HepG2 (cell line): ENCODE measurements around the gene NUCB1. TPM values are rescaled to one million over a fixed set of nuclear protein-coding genes. Genes with fewer than 3 reads are reported as not detected.

Experiments used
- ADNP ChIP-seq: sonication (generic); formaldehyde crosslinking; IDR thresholded peaks from 2 replicates; pipeline ENCODE4 v1.4.0; 2020; ENCODE audit warnings: missing genetic modification reagents
- AHR ChIP-seq: IDR thresholded peaks from 2 replicates; pipeline ENCODE4 v1.6.1; 2018; ENCODE audit warnings: missing genetic modification reagents, missing compliant biosample characterization
- ARNTL ChIP-seq: sonication (generic); formaldehyde crosslinking; IDR thresholded peaks from 2 replicates; pipeline ENCODE4 v1.4.0; 2020; ENCODE audit warnings: mild to moderate bottlenecking, missing genetic modification reagents
- BRCA1 ChIP-seq: sonication (generic); formaldehyde crosslinking; IDR thresholded peaks from 2 replicates; pipeline ENCODE4 v1.4.0; 2020; ENCODE audit warnings: missing genetic modification reagents
- GATAD1 ChIP-seq: IDR thresholded peaks from 2 replicates; pipeline ENCODE4 v1.6.1; 2016; ENCODE audit warnings: missing genetic modification reagents, missing compliant biosample characterization
- GATAD2A ChIP-seq: IDR thresholded peaks from 2 replicates; pipeline ENCODE4 v1.6.1; 2016
- GLI4 ChIP-seq: sonication (generic); formaldehyde crosslinking; IDR thresholded peaks from 2 replicates; pipeline ENCODE4 v1.5.1; 2020; ENCODE audit warnings: missing genetic modification reagents, mild to moderate bottlenecking, moderate library complexity, borderline replicate concordance
- HMGA1 ChIP-seq: sonication (generic); formaldehyde crosslinking; conservative IDR thresholded peaks from 2 replicates; pipeline ENCODE4 v1.4.0; 2020; ENCODE audit warnings: missing genetic modification reagents
- MXD4 ChIP-seq: IDR thresholded peaks from 2 replicates; pipeline ENCODE4 v1.6.1; 2016; ENCODE audit warnings: mild to moderate bottlenecking, missing biosample characterization, missing genetic modification reagents
- NFATC3 ChIP-seq: sonication (generic); formaldehyde crosslinking; IDR thresholded peaks from 2 replicates; pipeline ENCODE4 v1.5.1; 2020; ENCODE audit warnings: mild to moderate bottlenecking, missing genetic modification reagents
- POGZ ChIP-seq: sonication (generic); formaldehyde crosslinking; IDR thresholded peaks from 2 replicates; pipeline ENCODE4 v1.4.0; 2020; ENCODE audit warnings: mild to moderate bottlenecking, missing genetic modification reagents
- RFX5 ChIP-seq: IDR thresholded peaks from 2 replicates; pipeline ENCODE4 v1.6.1; 2011; ENCODE audit warnings: low read depth, low read length, improper control_type of control experiment
- SAP130 ChIP-seq: IDR thresholded peaks from 2 replicates; pipeline ENCODE4 v1.6.1; 2016; ENCODE audit warnings: low read depth
- SIN3B ChIP-seq: fragments of 150-350 bp; IDR thresholded peaks from 2 replicates; pipeline ENCODE4 v1.6.1; 2014; ENCODE audit warnings: low read length
- TCF7L2 ChIP-seq: IDR thresholded peaks from 2 replicates; pipeline ENCODE4 v1.6.1; 2011; ENCODE audit warnings: mild to moderate bottlenecking, low read depth, low read length, moderate library complexity
- TEAD2 ChIP-seq: sonication (generic); formaldehyde crosslinking; IDR thresholded peaks from 2 replicates; pipeline ENCODE4 v1.9.0; 2021; ENCODE audit warnings: missing genetic modification reagents
- ZKSCAN5 ChIP-seq: sonication (generic); formaldehyde crosslinking; IDR thresholded peaks from 2 replicates; pipeline ENCODE4 v1.5.1; 2020; ENCODE audit warnings: mild to moderate bottlenecking, missing genetic modification reagents
- ZNF263 ChIP-seq: sonication (generic); formaldehyde crosslinking; IDR thresholded peaks from 2 replicates; pipeline ENCODE4 v1.4.0; 2020; ENCODE audit warnings: missing genetic modification reagents
- ZNF546 ChIP-seq: sonication (generic); formaldehyde crosslinking; conservative IDR thresholded peaks from 2 replicates; pipeline ENCODE4 v1.8.1; 2023; ENCODE audit warnings: mild to moderate bottlenecking, missing genetic modification reagents
- ZNF619 ChIP-seq: sonication (generic); formaldehyde crosslinking; IDR thresholded peaks from 2 replicates; pipeline ENCODE4 v1.4.0; 2020; ENCODE audit warnings: mild to moderate bottlenecking, missing genetic modification reagents
- ZNF724P ChIP-seq: sonication (generic); formaldehyde crosslinking; IDR thresholded peaks from 2 replicates; pipeline ENCODE4 v1.8.0; 2022; ENCODE audit warnings: missing genetic modification reagents, borderline replicate concordance
- ZNF841 ChIP-seq: sonication (generic); formaldehyde crosslinking; IDR thresholded peaks from 2 replicates; pipeline ENCODE4 v1.8.1; 2023; ENCODE audit warnings: missing genetic modification reagents, borderline replicate concordance
- polyA plus RNA-seq, 8 experiments: library from polyadenylated mRNA; depleted of rRNA in 3 of 8; stranded (reverse) in 7 of 8; unstranded in 1 of 8; fragments of >200 nt; fragmentation: Illumina TruSeq in 4 of 8; extraction: Trizol in 4 of 8; gene quantifications; 2 replicates each; pipeline versions ENCODE4 v1.2.1 to v1.2.3, GENCODE V29; 2011 to 2016; ENCODE audit warnings: low read depth in 4 of 8, missing spikeins in 1 of 8, mixed read lengths in 1 of 8; ENCODE audit not compliant: insufficient read depth in 1 of 8
- total RNA-seq, 5 experiments: library from RNA; depleted of rRNA; stranded (reverse); fragments of >200 nt; fragmentation: Illumina TruSeq; extraction: Trizol; gene quantifications; 2 replicates each; pipeline ENCODE4 v1.2.3, GENCODE V29; 2016; ENCODE audit warnings: low read depth in 1 of 5
- TF ChIP-seq, protein P1 (sequence below): sonication (generic); formaldehyde crosslinking; IDR thresholded peaks from 2 replicates; pipeline ENCODE4 v1.4.0; 2020; ENCODE audit warnings: low read depth, mild to moderate bottlenecking, missing genetic modification reagents
- TF ChIP-seq, protein P2 (sequence below): sonication (generic); formaldehyde crosslinking; IDR thresholded peaks from 2 replicates; pipeline ENCODE4 v1.5.0; 2020; ENCODE audit warnings: missing genetic modification reagents
- TF ChIP-seq, protein P3 (sequence below): IDR thresholded peaks from 2 replicates; pipeline ENCODE4 v1.6.1; 2016; ENCODE audit warnings: missing compliant biosample characterization, missing genetic modification reagents, borderline replicate concordance
- TF ChIP-seq, protein P4 (sequence below): sonication (generic); formaldehyde crosslinking; IDR thresholded peaks from 2 replicates; pipeline ENCODE4 v1.4.0; 2020; ENCODE audit warnings: missing genetic modification reagents
- TF ChIP-seq, protein P5 (sequence below): sonication (generic); formaldehyde crosslinking; IDR thresholded peaks from 2 replicates; pipeline ENCODE4 v1.8.0; 2022; ENCODE audit warnings: mild to moderate bottlenecking, missing genetic modification reagents, borderline replicate concordance

The NUCB1 gene
- total and polyA plus RNA-seq, 2 of the 13 experiments (the other 11 are each of a cell fraction or from before 2014, with no cell fraction given), result 82.3 to 106 TPM

DNA sequence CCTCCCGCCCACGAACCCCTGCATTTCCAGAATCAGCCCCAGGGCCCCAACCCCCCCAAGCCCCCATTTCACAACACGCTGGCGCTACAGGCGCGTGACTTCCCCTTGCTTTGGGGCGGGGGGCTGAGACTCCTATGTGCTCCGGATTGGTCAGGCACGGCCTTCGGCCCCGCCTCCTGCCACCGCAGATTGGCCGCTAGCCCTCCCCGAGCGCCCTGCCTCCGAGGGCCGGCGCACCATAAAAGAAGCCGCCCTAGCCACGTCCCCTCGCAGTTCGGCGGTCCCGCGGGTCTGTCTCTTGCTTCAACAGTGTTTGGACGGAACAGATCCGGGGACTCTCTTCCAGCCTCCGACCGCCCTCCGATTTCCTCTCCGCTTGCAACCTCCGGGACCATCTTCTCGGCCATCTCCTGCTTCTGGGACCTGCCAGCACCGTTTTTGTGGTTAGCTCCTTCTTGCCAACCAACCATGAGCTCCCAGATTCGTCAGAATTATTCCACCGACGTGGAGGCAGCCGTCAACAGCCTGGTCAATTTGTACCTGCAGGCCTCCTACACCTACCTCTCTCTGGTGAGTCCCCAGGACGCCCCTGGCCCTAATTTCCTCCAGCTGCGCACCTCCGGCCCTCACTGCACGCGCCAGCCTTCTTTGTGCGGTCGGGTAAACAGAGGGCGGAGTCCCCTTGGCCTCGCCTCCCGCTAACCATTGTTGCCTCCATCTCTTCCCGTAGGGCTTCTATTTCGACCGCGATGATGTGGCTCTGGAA lies 65.1 kb downstream of the NUCB1 start, which contains the start of gene FTL (continued):
- TF ChIP-seq, protein P1, sequence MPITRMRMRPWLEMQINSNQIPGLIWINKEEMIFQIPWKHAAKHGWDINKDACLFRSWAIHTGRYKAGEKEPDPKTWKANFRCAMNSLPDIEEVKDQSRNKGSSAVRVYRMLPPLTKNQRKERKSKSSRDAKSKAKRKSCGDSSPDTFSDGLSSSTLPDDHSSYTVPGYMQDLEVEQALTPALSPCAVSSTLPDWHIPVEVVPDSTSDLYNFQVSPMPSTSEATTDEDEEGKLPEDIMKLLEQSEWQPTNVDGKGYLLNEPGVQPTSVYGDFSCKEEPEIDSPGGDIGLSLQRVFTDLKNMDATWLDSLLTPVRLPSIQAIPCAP (CRISPR knock-in tag), result 0 out of 2 replicates have a peak, but pooled peaks have one; percentile 27
- no peak; the same call in none of the 2 replicates for TF ChIP-seq GATAD1 (CRISPR knock-in tag)
- 0 out of 2 replicates have a peak, but pooled peaks have one; percentile 63 for TF ChIP-seq SIN3B
- no peak for TF ChIP-seq ZNF841 (CRISPR knock-in tag)
- TF ChIP-seq GATAD2A (CRISPR knock-in tag), result peak; percentile 54
- TF ChIP-seq TCF7L2, result no peak
- no peak; the same call in 1 of the 2 replicates for TF ChIP-seq ZNF619
- TF ChIP-seq POGZ (CRISPR knock-in tag), result no peak
- TF ChIP-seq RFX5, result no peak
- 0 out of 2 replicates have a peak, but pooled peaks have one; percentile 52 for TF ChIP-seq ADNP
- TF ChIP-seq, protein P2, sequence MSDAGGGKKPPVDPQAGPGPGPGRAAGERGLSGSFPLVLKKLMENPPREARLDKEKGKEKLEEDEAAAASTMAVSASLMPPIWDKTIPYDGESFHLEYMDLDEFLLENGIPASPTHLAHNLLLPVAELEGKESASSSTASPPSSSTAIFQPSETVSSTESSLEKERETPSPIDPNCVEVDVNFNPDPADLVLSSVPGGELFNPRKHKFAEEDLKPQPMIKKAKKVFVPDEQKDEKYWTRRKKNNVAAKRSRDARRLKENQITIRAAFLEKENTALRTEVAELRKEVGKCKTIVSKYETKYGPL, result peak; percentile 87
- peak; percentile 76; the same call in 1 of the 2 replicates for TF ChIP-seq AHR
- TF ChIP-seq MXD4 (CRISPR knock-in tag), result no peak; the same call in none of the 2 replicates
- TF ChIP-seq, protein P3, sequence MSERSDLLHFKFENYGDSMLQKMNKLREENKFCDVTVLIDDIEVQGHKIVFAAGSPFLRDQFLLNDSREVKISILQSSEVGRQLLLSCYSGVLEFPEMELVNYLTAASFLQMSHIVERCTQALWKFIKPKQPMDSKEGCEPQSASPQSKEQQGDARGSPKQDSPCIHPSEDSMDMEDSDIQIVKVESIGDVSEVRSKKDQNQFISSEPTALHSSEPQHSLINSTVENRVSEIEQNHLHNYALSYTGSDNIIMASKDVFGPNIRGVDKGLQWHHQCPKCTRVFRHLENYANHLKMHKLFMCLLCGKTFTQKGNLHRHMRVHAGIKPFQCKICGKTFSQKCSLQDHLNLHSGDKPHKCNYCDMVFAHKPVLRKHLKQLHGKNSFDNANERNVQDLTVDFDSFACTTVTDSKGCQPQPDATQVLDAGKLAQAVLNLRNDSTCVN, result peak; percentile 75; the same call in 1 of the 2 replicates
- peak; percentile 95 for TF ChIP-seq TEAD2 (CRISPR knock-in tag)
- TF ChIP-seq ZNF724P (CRISPR knock-in tag), result no peak
- no peak for TF ChIP-seq ZKSCAN5 (CRISPR knock-in tag)
- TF ChIP-seq ZNF263 (CRISPR knock-in tag), result peak; percentile 73
- peak; percentile 40; the same call in 1 of the 2 replicates for TF ChIP-seq GLI4 (CRISPR knock-in tag)
- peak; percentile 36; the same call in 1 of the 2 replicates for TF ChIP-seq NFATC3
- TF ChIP-seq BRCA1 (CRISPR knock-in tag), result peak; percentile 97
- TF ChIP-seq, protein P4, sequence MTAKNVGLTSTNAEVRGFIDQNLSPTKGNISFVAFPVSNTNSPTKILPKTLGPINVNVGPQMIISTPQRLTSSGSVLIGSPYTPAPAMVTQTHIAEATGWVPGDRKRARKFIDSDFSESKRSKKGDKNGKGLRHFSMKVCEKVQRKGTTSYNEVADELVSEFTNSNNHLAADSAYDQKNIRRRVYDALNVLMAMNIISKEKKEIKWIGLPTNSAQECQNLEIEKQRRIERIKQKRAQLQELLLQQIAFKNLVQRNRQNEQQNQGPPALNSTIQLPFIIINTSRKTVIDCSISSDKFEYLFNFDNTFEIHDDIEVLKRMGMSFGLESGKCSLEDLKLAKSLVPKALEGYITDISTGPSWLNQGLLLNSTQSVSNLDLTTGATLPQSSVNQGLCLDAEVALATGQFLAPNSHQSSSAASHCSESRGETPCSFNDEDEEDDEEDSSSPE (CRISPR knock-in tag), result peak; percentile 50; the same call in 1 of the 2 replicates
- TF ChIP-seq, protein P5, sequence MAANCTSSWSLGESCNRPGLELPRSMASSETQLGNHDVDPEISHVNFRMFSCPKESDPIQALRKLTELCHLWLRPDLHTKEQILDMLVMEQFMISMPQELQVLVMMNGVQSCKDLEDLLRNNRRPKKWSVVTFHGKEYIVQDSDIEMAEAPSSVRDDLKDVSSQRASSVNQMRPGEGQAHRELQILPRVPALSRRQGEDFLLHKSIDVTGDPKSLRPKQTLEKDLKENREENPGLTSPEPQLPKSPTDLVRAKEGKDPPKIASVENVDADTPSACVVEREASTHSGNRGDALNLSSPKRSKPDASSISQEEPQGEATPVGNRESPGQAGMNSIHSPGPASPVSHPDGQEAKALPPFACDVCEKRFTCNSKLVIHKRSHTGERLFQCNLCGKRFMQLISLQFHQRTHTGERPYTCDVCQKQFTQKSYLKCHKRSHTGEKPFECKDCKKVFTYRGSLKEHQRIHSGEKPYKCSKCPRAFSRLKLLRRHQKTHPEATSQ, result peak; percentile 44; the same call in 1 of the 2 replicates
- peak; percentile 41; the same call in 1 of the 2 replicates for TF ChIP-seq ZNF546 (CRISPR knock-in tag)
- peak; percentile 91 for TF ChIP-seq SAP130 (CRISPR knock-in tag)
- TF ChIP-seq HMGA1 (CRISPR knock-in tag), result no peak
- peak; percentile 95 for TF ChIP-seq ARNTL (CRISPR knock-in tag)
